Measurements from ENCODE around the gene IL1RAPL1. TPM values are rescaled to one million over a fixed set of nuclear protein-coding genes. Genes with fewer than 3 reads are reported as not detected.
"Not testable (repeated sequence)": the region's sequence is repeated elsewhere in the genome, so short reads cannot be mapped to it uniquely, and the experiment has no call there.

IL1RAPL1 gene
- total RNA-seq, 2 experiments from 2014 or later, result not detected

GRCh38 chrX:28756647-28757046, 169.4 kb downstream of the IL1RAPL1 start:
- Mint-ChIP-seq H3K4me3 (no peak overlapping the region), H3K36me3 (no peaks in the 10 kb centered on the region), H3K9me3 (ENCODE audit: low read depth) (peaks cover 4% of the 10 kb centered on the region), H3K27me3 (no peaks in the 10 kb centered on the region), H3K27ac (no peak overlapping the region), H3K4me1 (no peaks in the 10 kb centered on the region)
- ATAC-seq (no peak), DNase-seq (no peak)
- CTCF ChIA-PET, result no interaction called here

GRCh38 chrX:28757290-28757689, 170.0 kb downstream of the IL1RAPL1 start:
- Mint-ChIP-seq H3K36me3 (no peaks in the 10 kb centered on the region), H3K27me3 (no peaks in the 10 kb centered on the region), H3K4me3 (no peak overlapping the region), H3K9me3 (ENCODE audit: low read depth) (peaks cover 4% of the 10 kb centered on the region), H3K4me1 (no peaks in the 10 kb centered on the region), H3K27ac (no peak overlapping the region)
- DNase-seq (no peak), ATAC-seq (no peak)
- CTCF ChIA-PET, result no interaction called here

- H3K4me1 Mint-ChIP-seq; H3K27me3 Mint-ChIP-seq; H3K9me3 Mint-ChIP-seq (ENCODE audit: low read depth); DNase-seq; ATAC-seq; CTCF ChIA-PET; H3K36me3 Mint-ChIP-seq; H3K27ac Mint-ChIP-seq; H3K4me3 Mint-ChIP-seq: not testable (repeated sequence)
These were observed 179.3 kb downstream of the IL1RAPL1 start for GRCh38 chrX:28766561-28766960.

- Mint-ChIP-seq H3K9me3 (ENCODE audit: low read depth) (no peaks in the 10 kb centered on the region), H3K27me3 (no peaks in the 10 kb centered on the region), H3K36me3 (no peaks in the 10 kb centered on the region), H3K27ac (no peak overlapping the region), H3K4me1 (no peaks in the 10 kb centered on the region), H3K4me3 (no peak overlapping the region)
- ATAC-seq, result no peak
- CTCF ChIA-PET, result no interaction called here
- DNase-seq, result no peak
These were observed 186.6 kb downstream of the IL1RAPL1 start for GRCh38 chrX:28773807-28774206.

GRCh38 chrX:28787206-28787605, 200.0 kb downstream of the IL1RAPL1 start:
- DNase-seq, result no peak

GRCh38 chrX:28800671-28801070, 213.4 kb downstream of the IL1RAPL1 start:
- CTCF ChIA-PET; H3K4me1 Mint-ChIP-seq; H3K27me3 Mint-ChIP-seq; H3K4me3 Mint-ChIP-seq; H3K36me3 Mint-ChIP-seq; ATAC-seq; DNase-seq; H3K27ac Mint-ChIP-seq; H3K9me3 Mint-ChIP-seq (ENCODE audit: low read depth): not testable (repeated sequence)

More at GRCh38 chrX:28787206-28787605, 200.0 kb downstream of the IL1RAPL1 start:
- H3K27ac Mint-ChIP-seq, result no peak overlapping the region
- no peak for ATAC-seq
- no peak overlapping the region for H3K4me3 Mint-ChIP-seq
- CTCF ChIA-PET, result no interaction called here
- no peaks in the 10 kb centered on the region for H3K4me1 Mint-ChIP-seq
- H3K9me3 Mint-ChIP-seq (ENCODE audit: low read depth), result peaks cover 2% of the 10 kb centered on the region
- H3K36me3 Mint-ChIP-seq, result no peaks in the 10 kb centered on the region
- no peaks in the 10 kb centered on the region for H3K27me3 Mint-ChIP-seq

- H3K9me3 Mint-ChIP-seq (ENCODE audit: low read depth), result peaks cover 2% of the 10 kb centered on the region
- H3K4me1 Mint-ChIP-seq, result no peaks in the 10 kb centered on the region
- H3K27me3 Mint-ChIP-seq, result no peaks in the 10 kb centered on the region
- no peak overlapping the region for H3K4me3 Mint-ChIP-seq
- H3K27ac Mint-ChIP-seq, result no peak overlapping the region
- ATAC-seq, result no peak
- CTCF ChIA-PET, result no interaction called here
- DNase-seq, result no peak
- H3K36me3 Mint-ChIP-seq, result no peaks in the 10 kb centered on the region
These were observed 215.4 kb downstream of the IL1RAPL1 start for GRCh38 chrX:28802625-28803024.

- no peaks in the 10 kb centered on the region for H3K36me3 Mint-ChIP-seq
- H3K27ac Mint-ChIP-seq, result no peak overlapping the region
- no peaks in the 10 kb centered on the region for H3K27me3 Mint-ChIP-seq
- CTCF ChIA-PET, result no interaction called here
- ATAC-seq (no peak), DNase-seq (no peak)
- no peak overlapping the region for H3K4me3 Mint-ChIP-seq
- peaks cover 3% of the 10 kb centered on the region for H3K9me3 Mint-ChIP-seq (ENCODE audit: low read depth)
- H3K4me1 Mint-ChIP-seq, result no peaks in the 10 kb centered on the region
These were observed 248.7 kb downstream of the IL1RAPL1 start for GRCh38 chrX:28835991-28836390.

- Mint-ChIP-seq H3K4me1 (no peaks in the 10 kb centered on the region), H3K27ac (no peak overlapping the region), H3K27me3 (no peaks in the 10 kb centered on the region), H3K9me3 (ENCODE audit: low read depth) (peaks cover 9% of the 10 kb centered on the region), H3K4me3 (no peak overlapping the region), H3K36me3 (no peaks in the 10 kb centered on the region)
- DNase-seq (no peak), ATAC-seq (no peak)
- CTCF ChIA-PET, result no interaction called here
These were observed 256.6 kb downstream of the IL1RAPL1 start for GRCh38 chrX:28843817-28844216.

GRCh38 chrX:28847423-28847822, 260.2 kb downstream of the IL1RAPL1 start:
- no peaks in the 10 kb centered on the region for H3K4me1 Mint-ChIP-seq
- H3K4me3 Mint-ChIP-seq, result no peak overlapping the region
- no peaks in the 10 kb centered on the region for H3K27me3 Mint-ChIP-seq
- ATAC-seq (no peak), DNase-seq (no peak)
- peaks cover 9% of the 10 kb centered on the region for H3K9me3 Mint-ChIP-seq (ENCODE audit: low read depth)
- H3K27ac Mint-ChIP-seq, result no peak overlapping the region
- CTCF ChIA-PET, result no interaction called here
- no peaks in the 10 kb centered on the region for H3K36me3 Mint-ChIP-seq

- H3K36me3 Mint-ChIP-seq, result no peaks in the 10 kb centered on the region
- no peaks in the 10 kb centered on the region for H3K4me1 Mint-ChIP-seq
- H3K9me3 Mint-ChIP-seq (ENCODE audit: low read depth), result peaks cover 9% of the 10 kb centered on the region
- no peak overlapping the region for H3K27ac Mint-ChIP-seq
- DNase-seq (no peak), ATAC-seq (no peak)
- no peaks in the 10 kb centered on the region for H3K27me3 Mint-ChIP-seq
- CTCF ChIA-PET, result no interaction called here
- H3K4me3 Mint-ChIP-seq, result no peak overlapping the region
These were observed 261.5 kb downstream of the IL1RAPL1 start for GRCh38 chrX:28848707-28849106.

- CTCF ChIA-PET, result no interaction called here
- Mint-ChIP-seq H3K9me3 (ENCODE audit: low read depth) (peaks cover 15% of the 10 kb centered on the region), H3K4me3 (no peak overlapping the region), H3K27me3 (no peaks in the 10 kb centered on the region), H3K4me1 (no peaks in the 10 kb centered on the region), H3K36me3 (no peaks in the 10 kb centered on the region), H3K27ac (no peak overlapping the region)
- ATAC-seq (no peak), DNase-seq (no peak)
These were observed 263.7 kb downstream of the IL1RAPL1 start for GRCh38 chrX:28850955-28851354.

- CTCF ChIA-PET, result no interaction called here
These were observed 264.6 kb downstream of the IL1RAPL1 start for GRCh38 chrX:28851871-28852270.

GRCh38 chrX:28854637-28855036, 267.4 kb downstream of the IL1RAPL1 start:
- Mint-ChIP-seq H3K4me1 (no peaks in the 10 kb centered on the region), H3K27ac (no peak overlapping the region), H3K9me3 (ENCODE audit: low read depth) (peaks cover 10% of the 10 kb centered on the region), H3K4me3 (no peak overlapping the region), H3K36me3 (no peaks in the 10 kb centered on the region), H3K27me3 (no peaks in the 10 kb centered on the region)
- no peak for DNase-seq
- CTCF ChIA-PET, result no interaction called here
- ATAC-seq, result no peak

More at GRCh38 chrX:28851871-28852270, 264.6 kb downstream of the IL1RAPL1 start:
- Mint-ChIP-seq H3K36me3 (no peaks in the 10 kb centered on the region), H3K4me3 (no peak overlapping the region), H3K27ac (no peak overlapping the region), H3K9me3 (ENCODE audit: low read depth) (peaks cover 14% of the 10 kb centered on the region), H3K4me1 (no peaks in the 10 kb centered on the region), H3K27me3 (no peaks in the 10 kb centered on the region)
- DNase-seq, result no peak
- no peak for ATAC-seq

GRCh38 chrX:28876408-28876807, 289.2 kb downstream of the IL1RAPL1 start:
- H3K27ac Mint-ChIP-seq, result no peak overlapping the region
- H3K27me3 Mint-ChIP-seq, result no peaks in the 10 kb centered on the region
- no peak for ATAC-seq
- CTCF ChIA-PET, result no interaction called here
- H3K4me1 Mint-ChIP-seq, result no peaks in the 10 kb centered on the region
- H3K4me3 Mint-ChIP-seq, result no peak overlapping the region
- H3K36me3 Mint-ChIP-seq, result no peaks in the 10 kb centered on the region
- peaks cover 3% of the 10 kb centered on the region for H3K9me3 Mint-ChIP-seq (ENCODE audit: low read depth)
- DNase-seq, result no peak

Measured in activated CD8-positive, alpha-beta memory T cell treated with anti-CD3 and anti-CD28 coated beads, Interleukin-2, amount 10 ng/mL, durations not matched to agents 7 days and 5 days (primary cell).